GM21360 (cell line): ENCODE data around the gene SPRR2B.
"Not testable (repeated sequence)": the region's sequence is repeated elsewhere in the genome, so short reads cannot be mapped to it uniquely, and the experiment has no call there.

Experiments
- ATAC-seq: cut with Tn5 transposase; IDR thresholded peaks from one replicate; pipeline ENCODE4 v1.9.1; 2021; ENCODE audit warnings: mild to moderate bottlenecking, moderate library complexity; ENCODE audit not compliant: unreplicated experiment

Gene SPRR2B

DNA sequence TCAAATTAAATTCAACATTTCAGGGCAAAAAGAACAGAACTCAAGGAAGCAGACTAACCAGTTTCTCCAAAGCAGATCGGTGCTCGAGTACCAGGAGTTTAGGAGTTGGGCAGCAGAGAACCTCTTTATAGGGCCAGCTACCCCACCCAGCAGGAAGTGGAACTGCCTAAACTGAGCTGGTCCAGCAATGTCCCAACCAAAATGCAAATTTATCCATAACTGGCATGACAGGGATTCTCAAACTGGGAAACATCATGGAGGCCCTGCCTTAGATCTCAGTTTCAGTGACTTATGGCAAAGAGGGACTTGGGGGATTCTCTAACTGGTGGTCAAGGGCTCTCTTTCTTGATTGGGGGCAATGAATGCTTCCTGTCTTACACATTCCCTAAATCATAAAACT, at the start of gene SPRR2B:
Gene SPRR2B (minus strand): TSS at position 101 of the 400 bp plus-strand sequence. CDS start 772 bp downstream, outside the sequence.
- no peak for ATAC-seq

GRCh38 chr1:153120945-153121344, 49.5 kb upstream of the SPRR2B start:
- no peak for ATAC-seq

DNA sequence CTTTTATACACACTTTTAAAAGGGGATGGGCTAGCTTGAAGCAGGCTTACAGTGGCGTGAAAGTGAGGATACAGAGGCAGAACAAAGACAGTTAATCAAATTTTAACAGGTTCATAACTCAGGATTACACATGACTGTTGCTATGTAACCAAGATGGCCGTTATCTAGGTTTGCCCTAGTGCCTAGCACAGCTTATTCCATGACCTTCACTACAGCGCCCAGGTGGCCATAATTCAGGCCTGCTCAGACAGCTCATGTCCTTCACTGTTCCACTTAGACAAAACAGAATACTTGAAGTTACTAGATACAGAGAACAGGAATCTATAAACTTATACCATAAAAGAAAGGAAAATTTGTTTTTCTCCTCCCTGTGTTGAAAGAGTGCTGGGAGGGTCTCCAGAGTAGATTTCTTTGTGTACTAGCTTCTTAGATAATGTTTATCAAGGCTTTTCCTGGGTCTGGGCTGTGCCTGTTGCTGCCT, 48.1 kb upstream of the SPRR2B start:
- ATAC-seq: no peak

- not testable (repeated sequence) for ATAC-seq
Observed at GRCh38 chr1:153115264-153115663, 43.9 kb upstream of the SPRR2B start.

DNA sequence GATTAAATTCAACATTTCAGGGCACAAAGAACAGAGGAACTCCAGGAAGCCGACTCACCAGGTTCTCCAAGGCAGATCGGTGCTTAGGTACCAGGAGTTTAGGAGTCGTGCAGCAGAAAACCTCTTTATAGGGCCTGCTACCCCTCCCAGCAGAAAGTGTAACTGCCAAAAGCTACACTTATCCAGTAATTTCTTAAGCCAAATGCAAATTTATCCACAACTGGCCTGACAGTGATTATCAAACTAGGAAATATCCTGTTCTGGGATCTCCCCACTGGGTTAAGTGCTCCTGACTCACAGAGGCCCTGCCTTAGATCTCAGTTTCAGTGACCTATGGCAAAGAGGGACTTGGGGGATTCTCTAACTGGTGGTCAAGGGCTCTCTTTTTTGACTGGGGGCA, 42.0 kb upstream of the SPRR2B start, which contains the start of gene SPRR2F:
Gene SPRR2F (minus strand): TSS at position 101 of the 400 bp plus-strand sequence. CDS start 783 bp downstream, outside the sequence.
- ATAC-seq: no peak

- not testable (repeated sequence) for ATAC-seq
Observed at GRCh38 chr1:153112454-153112853, 41.0 kb upstream of the SPRR2B start.

DNA sequence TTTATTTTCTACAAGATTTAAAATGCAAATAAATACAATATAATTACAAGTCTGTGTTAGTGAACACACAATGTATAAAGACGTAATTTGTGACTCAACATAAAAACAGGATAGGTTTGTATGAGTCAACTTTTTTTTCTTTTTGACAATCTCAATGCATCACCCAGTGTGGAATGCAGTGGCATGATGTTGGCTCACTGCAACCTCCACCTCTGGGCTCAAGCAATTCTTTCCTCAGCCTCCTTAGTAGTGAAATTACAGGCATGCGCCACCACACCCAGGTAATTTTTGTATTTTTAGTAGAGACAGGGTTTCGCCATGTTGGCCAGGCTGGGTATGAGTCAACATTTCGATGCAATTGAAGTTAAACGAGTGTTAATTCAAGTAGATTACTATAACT, 28.8 kb upstream of the SPRR2B start:
- no peak for ATAC-seq

GRCh38 chr1:153099461-153100045, 28.1 kb upstream of the SPRR2B start:
- no peak for ATAC-seq

DNA sequence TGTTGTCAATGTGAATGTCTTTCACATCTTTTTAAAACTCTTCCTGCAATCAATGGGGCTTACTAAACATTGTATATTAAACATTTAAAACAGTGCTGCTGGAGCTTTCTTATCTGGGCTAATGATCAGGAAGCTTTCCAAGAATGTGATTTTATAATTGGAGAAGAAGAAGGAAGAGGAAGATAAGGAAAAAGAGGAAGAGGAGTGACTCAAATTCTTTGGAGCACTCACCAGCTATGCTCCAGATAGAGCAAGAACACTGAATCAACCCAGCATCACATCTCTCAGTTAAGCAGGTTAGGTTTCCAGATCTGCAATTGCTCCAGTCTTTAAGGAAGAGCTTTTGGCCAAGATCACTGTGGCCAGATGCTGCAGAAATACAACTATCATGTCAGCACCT, 24.4 kb upstream of the SPRR2B start:
- no peak for ATAC-seq

GRCh38 chr1:153094426-153094825, 23.0 kb upstream of the SPRR2B start, which contains the start of gene SPRR2E:
TSS of gene SPRR2E (minus strand) at chr1:153094526. CDS start at chr1:153093751, 775 bp downstream.
- ATAC-seq: no peak

DNA sequence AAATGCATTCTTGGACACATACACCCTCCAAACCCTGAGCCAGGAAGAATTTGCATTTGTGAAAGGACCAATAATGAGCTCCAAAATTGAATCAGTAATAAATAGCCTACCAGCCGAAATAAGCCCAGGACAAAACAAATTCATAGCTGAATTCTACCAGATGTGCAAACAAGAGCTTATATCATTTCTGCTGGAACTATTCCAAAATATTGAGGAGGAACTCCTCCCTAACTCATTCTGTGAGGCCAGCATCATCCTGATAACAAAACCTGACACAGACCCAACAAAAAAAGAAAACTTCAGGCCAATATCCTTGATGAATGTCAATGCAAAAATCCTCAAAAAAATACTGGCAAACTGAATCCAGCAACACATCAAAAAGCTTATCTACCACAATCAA, 16.2 kb upstream of the SPRR2B start:
- no peak for ATAC-seq

GRCh38 chr1:153081736-153082135, 10.3 kb upstream of the SPRR2B start:
- ATAC-seq: no peak

- no peak for ATAC-seq
Observed at GRCh38 chr1:153072806-153073726, 1.7 kb upstream of the SPRR2B start.

GRCh38 chr1:153070243-153070642, 1.2 kb downstream of the SPRR2B start:
- no peak for ATAC-seq

- ATAC-seq: no peak
Observed at GRCh38 chr1:153058826-153059784, 12.3 kb downstream of the SPRR2B start.

- no peak for ATAC-seq
Observed at GRCh38 chr1:153058154-153058553, 13.3 kb downstream of the SPRR2B start.

GRCh38 chr1:153057375-153057774, 14.0 kb downstream of the SPRR2B start, which contains the start of gene SPRR2A:
TSS of gene SPRR2A (minus strand) at chr1:153057512. CDS start at chr1:153056735, 777 bp downstream.
- ATAC-seq: no peak

GRCh38 chr1:153056111-153056510, 15.3 kb downstream of the SPRR2B start:
- not testable (repeated sequence) for ATAC-seq

DNA sequence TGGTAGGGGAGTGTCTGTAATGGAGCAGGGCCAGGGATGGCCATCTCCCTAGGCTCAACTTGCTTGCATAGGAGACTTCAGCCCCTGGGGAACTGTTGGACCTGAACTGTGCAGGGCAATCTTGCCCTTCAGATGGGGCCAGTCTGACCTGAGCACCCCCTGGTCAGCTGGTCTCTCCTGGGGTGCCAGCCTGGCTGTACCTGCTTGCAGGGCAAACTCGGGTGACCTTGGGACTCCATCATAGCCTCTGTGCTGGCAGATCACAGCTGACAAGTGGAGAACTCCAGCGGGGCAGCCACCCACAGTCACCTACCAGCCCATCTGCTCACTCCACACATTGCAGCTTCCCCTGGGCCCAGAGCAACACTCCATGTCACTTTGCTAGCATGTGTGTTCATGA, 22.2 kb downstream of the SPRR2B start:
- ATAC-seq: no peak

DNA sequence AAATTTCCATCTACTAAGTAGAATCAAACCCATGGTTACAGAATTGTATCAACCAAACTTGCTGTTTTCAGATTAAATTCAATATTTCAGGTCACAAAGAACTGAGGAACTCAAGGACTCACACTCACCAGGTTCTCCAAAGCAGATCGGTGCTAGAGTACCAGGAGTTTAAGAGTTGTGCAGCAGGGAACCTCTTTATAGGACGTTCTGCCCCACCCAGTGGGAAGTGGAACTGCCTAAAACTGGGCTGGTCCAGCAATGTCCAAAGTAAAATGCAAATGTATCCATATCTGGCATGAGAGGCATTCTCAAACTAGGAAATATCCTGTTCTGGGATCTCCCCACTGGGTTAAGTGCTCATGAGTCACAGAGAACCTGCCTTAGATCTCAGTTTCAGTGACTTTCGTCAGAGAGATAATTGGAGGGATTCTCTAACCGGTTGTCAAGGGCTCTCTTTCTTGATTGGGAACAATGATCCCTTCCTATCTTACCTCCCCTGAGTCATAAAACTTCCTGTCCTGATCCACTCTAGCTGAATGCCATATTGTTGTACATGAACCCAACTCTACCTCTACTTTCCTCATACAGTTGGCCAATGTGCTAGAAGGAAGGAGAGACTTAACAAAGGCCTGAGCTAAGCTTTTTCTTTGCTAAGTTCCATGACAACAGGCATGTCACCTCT, 30.3 kb downstream of the SPRR2B start, which contains the start of gene SPRR2D:
Gene SPRR2D (minus strand): TSS at position 171 of the 682 bp plus-strand sequence. CDS start 774 bp downstream, outside the sequence.
- no peak for ATAC-seq
